Sigmoid colon (tissue), 7 donors: ENCODE results near the gene THSD1. TPM values are rescaled to one million over a fixed set of nuclear protein-coding genes. Genes with fewer than 3 reads are reported as not detected.

ENCODE experiments used
- DNase-seq: peaks from one replicate; pipeline ENCODE4 v3.0.0-alpha.2; 2019
- H3K27ac ChIP-seq, 4 donors: fragments of 200-600 bp; sonication (generic); one replicate each; pipeline ENCODE4 v1.5.1; 2016 to 2019; ENCODE audit warnings: mild to moderate bottlenecking in 1 of 4
- H3K27me3 ChIP-seq, 3 donors: fragments of 200-600 bp; sonication (generic); one replicate each; pipeline ENCODE4 v1.5.1; 2019; ENCODE audit warnings: mild to moderate bottlenecking in 1 of 3
- H3K36me3 ChIP-seq, 4 donors: fragments of 200-600 bp; sonication (generic); one replicate each; pipeline ENCODE4 v1.5.1; 2016 to 2019
- H3K4me1 ChIP-seq, 4 donors: fragments of 200-600 bp; sonication (generic); one replicate each; pipeline ENCODE4 v1.5.1; 2017 to 2019
- H3K4me3 ChIP-seq, 4 donors: fragments of 200-600 bp; sonication (generic); one replicate each; pipeline ENCODE4 v1.5.1; 2017 to 2019; ENCODE audit warnings: mild to moderate bottlenecking in 2 of 4, moderate library complexity in 1 of 4
- H3K9me3 ChIP-seq, 4 donors: fragments of 200-600 bp in 3 of 4; sonication (generic) in 3 of 4; one replicate each; pipeline versions ENCODE4 v1.5.1 to v1.6.1; 2013 to 2019
- CTCF ChIP-seq, 4 experiments: fragments of 450-650 bp in 3 of 4; fragments of 200-600 bp in 1 of 4; IDR thresholded peaks; one replicate each; pipeline ENCODE4 v1.5.1; 2016 to 2019; ENCODE audit warnings: antibody characterized with exemption in 4 of 4, mild to moderate bottlenecking in 3 of 4, moderate library complexity in 2 of 4
- EP300 ChIP-seq, 4 donors: sonication (generic); formaldehyde crosslinking; IDR thresholded peaks; one replicate each; pipeline ENCODE4 v1.6.1; 2017; ENCODE audit warnings: antibody characterized with exemption in 4 of 4
- POLR2A ChIP-seq, 2 donors: fragments of 450-650 bp; IDR thresholded peaks; one replicate each; pipeline ENCODE4 v1.6.1; 2016; ENCODE audit warnings: antibody characterized with exemption in 2 of 2, mild to moderate bottlenecking in 2 of 2, moderate library complexity in 2 of 2
- POLR2AphosphoS5 ChIP-seq, 4 donors: sonication (generic); formaldehyde crosslinking; IDR thresholded peaks; one replicate each; pipeline ENCODE4 v1.6.1; 2017; ENCODE audit warnings: antibody characterized with exemption in 4 of 4
- WGBS, 2 donors: extraction: QIAGEN DNeasy Blood & Tissue Kit; methylation state at CpG; one replicate each; pipeline ENCODE4 v1.1.7; 2013; 5-methylcytosine and 5-hydroxymethylcytosine counted together
- intact Hi-C: fragments of 100-400 bp; cut with DNase I; formaldehyde crosslinking; loops from one replicate; pipeline ENCODE4 v1.15.1; 2023
- polyA plus RNA-seq, 3 donors: library from polyadenylated mRNA; stranded (reverse); fragments of 200-250 nt; gene quantifications; one replicate each; pipeline ENCODE4 v1.2.3, GENCODE V29; 2013
- total RNA-seq, 4 donors: library from RNA; depleted of rRNA; stranded (reverse); fragments of >200 nt; gene quantifications; one replicate each; pipeline ENCODE4 v1.1.0, GENCODE V29; 2016
- donor health status: healthy with polysubstance abuse.
- donor health status: Bipolar disorder and iron deficiency.
- donor health status: healthy.

The THSD1 gene
- total and polyA plus RNA-seq, 7 donors, result 0.60 to 6.4 (median 3.6) TPM; not detected in 1

GRCh38 chr13:52393572-52394357, 12.2 kb downstream of the THSD1 start:
- TF ChIP-seq EP300 (IDR thresholded peaks at IDR 0.05), result no peak
- no peak for TF ChIP-seq POLR2A (IDR thresholded peaks at IDR 0.05)
- TF ChIP-seq POLR2AphosphoS5 (IDR thresholded peaks at IDR 0.05), result no peak
- no peak for TF ChIP-seq CTCF (IDR thresholded peaks at IDR 0.05)
- H3K27me3 ChIP-seq, result no peaks in the 10 kb centered on the region
- no peak overlapping the region for H3K27ac ChIP-seq
- H3K36me3 ChIP-seq, result no peaks in the 10 kb centered on the region
- intact Hi-C loops, result no loop called here
- H3K9me3 ChIP-seq, result no peaks in the 10 kb centered on the region
- H3K4me1 ChIP-seq, result no peaks in the 10 kb centered on the region
- WGBS, 2 donors, result 83 to 89% methylated on average over 8 of the region's 8 CpGs
- DNase-seq, result no peak
- H3K4me3 ChIP-seq, result no peak overlapping the region

- H3K4me3 ChIP-seq, result no peak overlapping the region
- H3K9me3 ChIP-seq, result no peaks in the 10 kb centered on the region
- intact Hi-C loops, result no loop called here
- no peaks in the 10 kb centered on the region for H3K4me1 ChIP-seq
- no peaks in the 10 kb centered on the region for H3K27me3 ChIP-seq
- no peak for TF ChIP-seq CTCF (IDR thresholded peaks at IDR 0.05)
- TF ChIP-seq POLR2A (IDR thresholded peaks at IDR 0.05), result no peak
- no peak for TF ChIP-seq EP300 (IDR thresholded peaks at IDR 0.05)
- no peak for TF ChIP-seq POLR2AphosphoS5 (IDR thresholded peaks at IDR 0.05)
- no peaks in the 10 kb centered on the region for H3K36me3 ChIP-seq
- H3K27ac ChIP-seq, result no peak overlapping the region
- no peak for DNase-seq
Measured at GRCh38 chr13:52387721-52388120, 18.3 kb downstream of the THSD1 start.

GRCh38 chr13:52385870-52386269, 20.1 kb downstream of the THSD1 start:
- no peak for TF ChIP-seq POLR2AphosphoS5 (IDR thresholded peaks at IDR 0.05)
- no peak for TF ChIP-seq EP300 (IDR thresholded peaks at IDR 0.05)
- TF ChIP-seq POLR2A (IDR thresholded peaks at IDR 0.05), result no peak
- no peak for TF ChIP-seq CTCF (IDR thresholded peaks at IDR 0.05)
- intact Hi-C loops, result no loop called here
- DNase-seq, result no peak

GRCh38 chr13:52383366-52383765, 22.6 kb downstream of the THSD1 start:
- H3K27me3 ChIP-seq, result no peaks in the 10 kb centered on the region
- DNase-seq, result no peak
- H3K4me3 ChIP-seq, result no peak overlapping the region
- WGBS, 2 donors, result 47 to 71% methylated on average over 1 of the region's 1 CpG
- intact Hi-C loops, result no loop called here
- no peaks in the 10 kb centered on the region for H3K36me3 ChIP-seq
- no peaks in the 10 kb centered on the region for H3K4me1 ChIP-seq
- TF ChIP-seq POLR2AphosphoS5 (IDR thresholded peaks at IDR 0.05) (no peak), POLR2A (IDR thresholded peaks at IDR 0.05) (no peak), EP300 (IDR thresholded peaks at IDR 0.05) (no peak), CTCF (IDR thresholded peaks at IDR 0.05) (no peak)
- H3K9me3 ChIP-seq, result no peaks in the 10 kb centered on the region
- H3K27ac ChIP-seq, result no peak overlapping the region

More at GRCh38 chr13:52385870-52386269, 20.1 kb downstream of the THSD1 start:
- WGBS, 2 donors, result 89 to 92% methylated on average over 4 of the region's 4 CpGs
- Histone ChIP-seq H3K4me1 (no peaks in the 10 kb centered on the region), H3K4me3 (no peak overlapping the region), H3K27me3 (no peaks in the 10 kb centered on the region), H3K27ac (no peak overlapping the region), H3K9me3 (no peaks in the 10 kb centered on the region), H3K36me3 (no peaks in the 10 kb centered on the region)

GRCh38 chr13:52378312-52378711, 27.7 kb downstream of the THSD1 start:
- WGBS, 2 donors, result 94 to 97% methylated on average over 22 of the region's 22 CpGs
- DNase-seq, result no peak
- no peaks in the 10 kb centered on the region for H3K4me1 ChIP-seq
- no peak overlapping the region for H3K27ac ChIP-seq
- TF ChIP-seq EP300 (IDR thresholded peaks at IDR 0.05), result no peak
- TF ChIP-seq POLR2A (IDR thresholded peaks at IDR 0.05), result no peak
- TF ChIP-seq POLR2AphosphoS5 (IDR thresholded peaks at IDR 0.05), result no peak
- no peak for TF ChIP-seq CTCF (IDR thresholded peaks at IDR 0.05)
- H3K27me3 ChIP-seq, result no peaks in the 10 kb centered on the region
- intact Hi-C loops, result no loop called here
- no peak overlapping the region for H3K4me3 ChIP-seq
- no peaks in the 10 kb centered on the region for H3K9me3 ChIP-seq
- no peaks in the 10 kb centered on the region for H3K36me3 ChIP-seq
